HCT116 (cell line): ENCODE measurements around the gene RPA4. TPM values are rescaled to one million over a fixed set of nuclear protein-coding genes. Genes with fewer than 3 reads are reported as not detected.

Experiments
- ATAC-seq: fragments of 200-7000 bp; cut with Tn5 transposase; 2 replicates; pipeline ENCODE4 v1.9.1; 2020; ENCODE audit warnings: mild to moderate bottlenecking, moderate library complexity
- BruUV-seq: library from RNA; stranded (reverse); fragments of 400-500 nt; replicated peaks from 2 replicates; lab custom pipeline; 2021; lab: Mats Ljungman, UMichigan
- CTCF ChIA-PET: fragments of 300-600 bp; sonication (Branson Sonifier 250); formaldehyde crosslinking; loops from one replicate; lab custom pipeline; 2021; ENCODE audit warnings: antibody characterized with exemption; lab: Charles Lee
- POLR2A ChIA-PET: fragments of 300-600, 350-600 bp; sonication (Branson Sonifier 250); formaldehyde crosslinking; loops from one replicate; lab custom pipeline; 2021; ENCODE audit warnings: antibody characterized with exemption; lab: Charles Lee
- RAD21 ChIA-PET, 2 experiments: fragments of 300-600 bp; sonication (Branson Sonifier 250); formaldehyde crosslinking; loops; one replicate each; lab custom pipeline; 2023; ENCODE audit warnings: low total read pairs in 2 of 2; ENCODE audit not compliant: uncharacterized antibody in 2 of 2, unreplicated experiment in 2 of 2, low non-redundant PET in 1 of 2; lab: Charles Lee
- DNase-seq: peaks from one replicate; pipeline ENCODE4 v3.0.0-alpha.2; 2010; ENCODE audit warnings: low read depth, low spot score
- H2AFZ ChIP-seq: fragments of 200-600 bp; shearing (Covaris generic), sonication (generic); 2 replicates; pipeline ENCODE4 v1.6.1; 2017; ENCODE audit warnings: low read depth, mixed run types, mixed read lengths, antibody characterized with exemption, low read length; ENCODE audit not compliant: poor library complexity, severe bottlenecking
- H3K27ac ChIP-seq: 2 replicates; pipeline ENCODE4 v1.5.1; 2012; ENCODE audit warnings: low read depth, low read length
- H3K27me3 ChIP-seq: fragments of 200-600 bp; sonication (generic); 2 replicates; pipeline ENCODE4 v1.6.1; 2016; ENCODE audit warnings: mixed run types, low read length, mixed read lengths; ENCODE audit not compliant: insufficient read depth
- H3K36me3 ChIP-seq, 2 experiments: fragments of 200-500 bp in 1 of 2; fragments of 200-600 bp in 1 of 2; sonication (Bioruptor generic) in 1 of 2; sonication (generic) in 1 of 2; 2 replicates each; pipeline versions ENCODE4 v1.5.1 to v1.6.1; 2014 to 2016; ENCODE audit warnings: low read length in 2 of 2, inconsistent platforms in 1 of 2, mixed read lengths in 1 of 2, mixed run types in 1 of 2; ENCODE audit not compliant: insufficient read depth in 2 of 2, control insufficient read depth in 1 of 2
- H3K4me1 ChIP-seq, 2 experiments: fragments of 200-600 bp in 1 of 2; sonication (generic) in 1 of 2; 2 replicates each; pipeline versions ENCODE4 v1.5.1 to v1.6.1; 2012 to 2017; ENCODE audit warnings: low read length in 2 of 2, inconsistent platforms in 1 of 2, mild to moderate bottlenecking in 1 of 2, mixed read lengths in 1 of 2, mixed run types in 1 of 2, moderate library complexity in 1 of 2; ENCODE audit not compliant: insufficient read depth in 2 of 2, control insufficient read depth in 1 of 2
- H3K4me2 ChIP-seq: fragments of 200-600 bp; sonication (generic); 2 replicates; pipeline ENCODE4 v1.6.1; 2017; ENCODE audit warnings: mixed run types, low read length, mixed read lengths
- H3K4me3 ChIP-seq, 2 experiments: fragments of 200-600 bp in 1 of 2; sonication (generic) in 1 of 2; replicated peaks in 1 of 2; 2 replicates each; pipeline ENCODE4 v1.5.1; 2011 to 2016; ENCODE audit warnings: low read length in 2 of 2, control low read depth in 1 of 2, low read depth in 1 of 2, mild to moderate bottlenecking in 1 of 2, mixed read lengths in 1 of 2, mixed run types in 1 of 2
- H3K79me2 ChIP-seq: fragments of 200-600 bp; sonication (generic); 2 replicates; pipeline ENCODE4 v1.6.1; 2017; ENCODE audit warnings: mild to moderate bottlenecking, mixed run types, low read length, moderate library complexity, mixed read lengths; ENCODE audit not compliant: insufficient read depth
- H3K9ac ChIP-seq: fragments of 200-600 bp; sonication (generic); 2 replicates; pipeline ENCODE4 v1.6.1; 2016; ENCODE audit warnings: low read length, mixed read lengths
- H3K9me2 ChIP-seq: fragments of 200-600 bp; sonication (generic), shearing (Covaris generic); 2 replicates; pipeline ENCODE4 v1.6.1; 2017; ENCODE audit warnings: mixed run types, mild to moderate bottlenecking, moderate library complexity; ENCODE audit not compliant: insufficient read depth
- H3K9me3 ChIP-seq, 2 experiments: fragments of 200-500 bp in 1 of 2; fragments of 200-600 bp in 1 of 2; sonication (Bioruptor generic) in 1 of 2; sonication (generic) in 1 of 2; 2 replicates each; pipeline ENCODE4 v1.6.1; 2014 to 2017; ENCODE audit warnings: low read length in 2 of 2, mixed read lengths in 2 of 2, inconsistent platforms in 1 of 2, low read depth in 1 of 2, mild to moderate bottlenecking in 1 of 2, mixed run types in 1 of 2, moderate library complexity in 1 of 2; ENCODE audit not compliant: control insufficient read depth in 1 of 2, insufficient read depth in 1 of 2
- H4K20me1 ChIP-seq: fragments of 200-600 bp; sonication (generic), shearing (Covaris generic); 2 replicates; pipeline ENCODE4 v1.6.1; 2017; ENCODE audit warnings: mixed run types, mild to moderate bottlenecking, moderate library complexity; ENCODE audit not compliant: insufficient read depth
- CBX3 ChIP-seq: IDR thresholded peaks from 2 replicates; pipeline ENCODE4 v1.6.1; 2012; ENCODE audit warnings: low read depth
- FOSL1 ChIP-seq: IDR thresholded peaks from 2 replicates; pipeline ENCODE4 v1.6.1; 2012; ENCODE audit warnings: low read depth
- JUND ChIP-seq: IDR thresholded peaks from 2 replicates; pipeline ENCODE4 v1.6.1; 2012
- POLR2AphosphoS5 ChIP-seq: IDR thresholded peaks from 2 replicates; pipeline ENCODE4 v1.6.1; 2011; ENCODE audit warnings: mild to moderate bottlenecking, low read depth, low read length, moderate library complexity
- SRF ChIP-seq: IDR thresholded peaks from 2 replicates; pipeline ENCODE4 v1.6.1; 2012; ENCODE audit warnings: low read depth
- ZFX ChIP-seq: fragments of 450-650 bp; IDR thresholded peaks from 2 replicates; pipeline ENCODE4 v1.6.1; 2017
- intact Hi-C: fragments of 100-400 bp; cut with micrococcal nuclease; formaldehyde crosslinking; loops from 2 replicates; pipeline ENCODE4 v1.10.0; 2022
- total RNA-seq: library from RNA; stranded (reverse); gene quantifications from one replicate; pipeline ENCODE4 v1.2.1, GENCODE V29; 2021; ENCODE audit not compliant: unreplicated experiment
- TF ChIP-seq, protein P1 (sequence below): IDR thresholded peaks from 2 replicates; pipeline ENCODE4 v1.6.1; 2012

Gene RPA4
- total RNA-seq, 1 experiment from 2014 or later: 0.20 TPM

GRCh38 chrX:96835660-96836289 lies 47.9 kb upstream of the RPA4 start:
- Histone ChIP-seq H3K27me3 (no peaks in the 10 kb centered on the region), H3K27ac (no peak overlapping the region), H3K9me2 (no peaks in the 10 kb centered on the region), H3K9ac (no peak overlapping the region), H3K4me1 (peaks cover 11 to 16% of the 10 kb centered on the region in 2 experiments; a peak in 3 of 4 replicates), H4K20me1 (no peaks in the 10 kb centered on the region), H3K9me3 (no peaks in the 10 kb centered on the region), H3K36me3 (no peaks in the 10 kb centered on the region), H3K4me2 (no peak overlapping the region), H2AFZ (no peak overlapping the region), H3K79me2 (no peaks in the 10 kb centered on the region), H3K4me3 (no peak overlapping the region)
- no TSS peak for BruUV-seq
- ChIA-PET CTCF (no interaction called here), POLR2A (no interaction called here), RAD21 (no interaction called here)
- intact Hi-C loops: no loop called here
- ATAC-seq: no peak
- no peak for DNase-seq
- TF ChIP-seq, protein P1, sequence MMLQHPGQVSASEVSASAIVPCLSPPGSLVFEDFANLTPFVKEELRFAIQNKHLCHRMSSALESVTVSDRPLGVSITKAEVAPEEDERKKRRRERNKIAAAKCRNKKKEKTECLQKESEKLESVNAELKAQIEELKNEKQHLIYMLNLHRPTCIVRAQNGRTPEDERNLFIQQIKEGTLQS: no peak

DNA sequence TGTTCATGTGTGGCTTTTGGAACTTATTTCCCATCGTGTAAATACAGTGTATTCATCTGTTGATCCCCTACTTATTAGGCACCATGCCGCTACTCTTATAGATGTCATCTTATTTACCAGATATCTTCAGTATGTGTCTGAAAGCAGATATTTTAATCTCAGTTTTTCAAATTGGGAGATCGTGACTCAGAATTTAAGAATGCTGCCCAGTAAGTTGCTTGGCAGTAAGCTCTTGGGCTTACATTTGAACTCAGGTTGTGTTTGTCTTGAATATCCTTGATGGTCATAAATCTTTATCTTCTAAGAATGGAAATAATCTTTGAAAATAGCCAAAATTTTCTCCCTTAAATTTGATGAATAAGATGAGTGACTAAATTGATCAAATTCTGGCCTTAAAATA lies 45.9 kb upstream of the RPA4 start:
- intact Hi-C loops: no loop called here
- peak overlapping the region in 1 of 2 experiments; percentile 27; a peak in 2 of 4 replicates for H3K4me3 ChIP-seq
- no peak overlapping the region for H3K9ac ChIP-seq
- TF ChIP-seq CBX3: no peak
- TF ChIP-seq ZFX: no peak
- no peak for TF ChIP-seq POLR2AphosphoS5
- 0 out of 2 replicates have a peak, but pooled peaks have one; percentile 30 for TF ChIP-seq JUND
- TF ChIP-seq FOSL1: peak; percentile 25; the same call in 1 of the 2 replicates
- TF ChIP-seq SRF: no peak
- ATAC-seq (peak; percentile 59; the same call in 1 of the 2 replicates), DNase-seq (no peak)
- peak overlapping the region; percentile 59 for H3K4me2 ChIP-seq
- ChIA-PET POLR2A (no interaction called here), CTCF (no interaction called here), RAD21 (no interaction called here)
- no peaks in the 10 kb centered on the region for H3K36me3 ChIP-seq
- no peaks in the 10 kb centered on the region for H3K79me2 ChIP-seq
- H3K9me3 ChIP-seq: no peaks in the 10 kb centered on the region
- H2AFZ ChIP-seq: no peak overlapping the region
- no peaks in the 10 kb centered on the region for H3K27me3 ChIP-seq
- H4K20me1 ChIP-seq: no peaks in the 10 kb centered on the region
- peak overlapping the region; percentile 34; the same call in 1 of the 2 replicates for H3K27ac ChIP-seq
- H3K9me2 ChIP-seq: no peaks in the 10 kb centered on the region
- BruUV-seq: no TSS peak
- H3K4me1 ChIP-seq: peaks cover 11 to 20% of the 10 kb centered on the region in 2 experiments; a peak in 3 of 4 replicates
